ENCODE measurements around the gene CHRDL2. TPM values are rescaled to one million over a fixed set of nuclear protein-coding genes. Genes with fewer than 3 reads are reported as not detected.

Gene CHRDL2
- total RNA-seq, 1 donor, result not detected

DNA sequence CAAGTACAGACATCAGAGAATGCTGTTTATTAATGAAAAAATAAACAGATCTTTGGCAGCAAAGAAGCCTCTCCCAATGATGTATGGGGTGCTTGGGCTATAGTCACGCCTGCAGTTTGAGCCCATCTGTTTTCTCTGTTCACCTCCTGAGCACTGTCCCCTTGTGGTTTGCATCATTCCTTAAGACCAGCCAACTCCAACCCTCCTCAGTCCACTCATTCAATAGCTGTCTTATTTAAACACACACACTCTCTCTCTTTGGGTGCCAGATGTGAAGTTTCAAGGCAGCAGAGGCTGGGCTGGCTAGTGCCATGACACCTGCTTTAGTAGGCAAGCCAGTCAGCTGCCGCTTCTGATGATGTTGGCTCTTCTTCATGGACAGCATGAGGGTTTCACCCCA, 80.7 kb downstream of the CHRDL2 start:
- Histone ChIP-seq H3K4me3 (ENCODE audit: low read length) (no peak overlapping the region), H3K9me3 (ENCODE audit: low read depth, low read length) (no peaks in the 10 kb centered on the region), H3K27me3 (ENCODE audit: insufficient read depth, low read length) (no peaks in the 10 kb centered on the region), H3K4me1 (ENCODE audit: insufficient read depth, low read length) (no peaks in the 10 kb centered on the region)

DNA sequence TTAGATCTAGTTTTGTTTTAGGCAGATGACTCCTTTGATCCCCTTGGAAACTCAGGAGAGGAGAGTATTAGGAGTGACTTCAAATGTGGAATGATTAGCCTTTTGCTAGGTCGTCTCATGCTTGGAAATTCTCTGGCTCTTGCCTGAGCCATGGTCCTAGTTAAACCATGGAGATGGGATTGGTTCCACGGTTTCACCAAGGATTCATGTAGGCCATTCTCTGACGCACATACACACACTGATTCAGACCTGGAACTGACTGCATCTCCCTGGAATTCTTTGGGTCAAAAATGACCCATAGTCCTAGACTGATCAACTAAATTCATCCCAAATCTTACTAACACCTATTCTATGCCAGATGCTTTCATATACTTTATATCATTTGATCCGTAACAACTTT, 82.3 kb downstream of the CHRDL2 start:
- no peaks in the 10 kb centered on the region for H3K9me3 ChIP-seq (ENCODE audit: low read depth, low read length)

DNA sequence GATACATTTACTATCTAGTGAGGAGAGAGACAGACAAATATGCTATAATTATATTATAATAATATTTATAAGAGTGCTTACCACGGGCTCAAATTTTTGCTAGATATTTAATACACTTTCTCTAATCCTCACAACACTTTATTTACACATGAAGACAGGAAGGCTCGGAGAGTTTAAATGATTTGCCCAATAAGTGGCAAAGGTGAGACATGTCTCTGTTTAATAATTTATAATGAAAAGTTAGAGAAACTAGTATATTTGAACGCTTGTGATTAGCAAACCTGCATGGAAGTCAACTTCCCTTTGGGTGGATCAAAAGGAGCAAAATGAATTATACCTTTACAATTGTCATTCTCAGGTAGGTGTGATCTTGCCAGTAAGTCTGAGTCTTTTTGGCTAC, 83.4 kb downstream of the CHRDL2 start:
- Histone ChIP-seq H3K4me3 (ENCODE audit: low read length) (no peak overlapping the region), H3K9me3 (ENCODE audit: low read depth, low read length) (no peaks in the 10 kb centered on the region), H3K4me1 (ENCODE audit: insufficient read depth, low read length) (no peaks in the 10 kb centered on the region), H3K27me3 (ENCODE audit: insufficient read depth, low read length) (no peaks in the 10 kb centered on the region)

More for the DNA sequence above, 82.3 kb downstream of the CHRDL2 start:
- H3K4me3 ChIP-seq (ENCODE audit: low read length), result no peak overlapping the region
- H3K27me3 ChIP-seq (ENCODE audit: insufficient read depth, low read length), result no peaks in the 10 kb centered on the region
- no peaks in the 10 kb centered on the region for H3K4me1 ChIP-seq (ENCODE audit: insufficient read depth, low read length)

DNA sequence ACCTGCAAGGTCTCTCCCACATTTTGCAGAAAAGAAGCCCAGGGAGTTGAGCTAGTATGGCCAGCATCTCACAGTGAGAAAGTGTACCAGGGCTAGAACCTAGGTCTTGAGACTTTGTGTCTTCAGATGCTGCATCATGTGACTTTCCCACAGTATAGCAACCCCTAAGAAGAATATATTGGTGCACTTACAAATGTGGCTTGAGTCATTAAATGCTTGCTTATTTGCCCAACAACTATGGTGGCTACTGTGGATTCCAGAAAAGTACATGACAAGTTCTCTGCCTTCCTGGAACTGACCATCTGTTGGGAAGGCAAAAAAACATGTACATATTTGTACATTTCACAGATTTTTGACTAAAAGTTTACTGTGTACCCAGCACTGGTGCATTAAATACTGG, 83.8 kb downstream of the CHRDL2 start:
- Histone ChIP-seq H3K4me3 (ENCODE audit: low read length) (no peak overlapping the region), H3K4me1 (ENCODE audit: insufficient read depth, low read length) (no peaks in the 10 kb centered on the region), H3K27me3 (ENCODE audit: insufficient read depth, low read length) (no peaks in the 10 kb centered on the region)

DNA sequence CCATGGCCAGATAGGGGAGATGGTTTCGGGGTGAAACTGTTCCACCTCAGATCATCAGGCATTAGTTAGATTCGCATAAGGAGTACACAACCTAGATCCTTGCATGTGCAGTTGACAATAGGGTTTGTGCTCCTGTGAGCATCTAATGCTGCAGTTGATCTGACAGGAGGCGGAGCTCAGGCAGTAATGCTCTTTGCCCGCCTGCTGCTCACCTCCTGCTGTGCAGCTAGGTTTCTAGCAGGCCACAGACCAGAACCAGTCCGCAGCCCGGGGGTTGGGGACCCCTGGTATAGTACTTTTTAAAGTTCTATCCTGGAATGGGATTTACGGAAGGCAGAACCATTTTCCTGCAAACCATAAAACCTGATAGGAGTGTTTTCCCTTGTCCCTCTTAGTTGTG, 84.3 kb downstream of the CHRDL2 start:
- H3K9me3 ChIP-seq (ENCODE audit: low read depth, low read length), result no peaks in the 10 kb centered on the region
- no peaks in the 10 kb centered on the region for H3K27me3 ChIP-seq (ENCODE audit: insufficient read depth, low read length)
- no peaks in the 10 kb centered on the region for H3K4me1 ChIP-seq (ENCODE audit: insufficient read depth, low read length)
- H3K4me3 ChIP-seq (ENCODE audit: low read length), result no peak overlapping the region

More for the DNA sequence above, 83.8 kb downstream of the CHRDL2 start:
- H3K9me3 ChIP-seq (ENCODE audit: low read depth, low read length), result no peaks in the 10 kb centered on the region

Other genes with a start within 250 kb of the CHRDL2 start
- 10.5 TPM for gene LIPT2, start 237.7 kb downstream of the CHRDL2 start, total RNA-seq
- gene POLD3, start 138.8 kb downstream of the CHRDL2 start, total RNA-seq, result 5.7 TPM
- 29.5 TPM for gene RNF169, start 17.4 kb upstream of the CHRDL2 start, total RNA-seq
- gene XRRA1, start 217.7 kb upstream of the CHRDL2 start, total RNA-seq, result 6.4 TPM
- gene SPCS2, start 217.8 kb upstream of the CHRDL2 start, total RNA-seq, result 33.9 TPM

Measured in mononuclear cell (primary cell).